ENCODE data around the gene URGCP. TPM values are rescaled to one million over a fixed set of nuclear protein-coding genes. Genes with fewer than 3 reads are reported as not detected.

The URGCP gene
- total RNA-seq, 2 donors from 2014 or later = 23.2 to 23.8 TPM

DNA sequence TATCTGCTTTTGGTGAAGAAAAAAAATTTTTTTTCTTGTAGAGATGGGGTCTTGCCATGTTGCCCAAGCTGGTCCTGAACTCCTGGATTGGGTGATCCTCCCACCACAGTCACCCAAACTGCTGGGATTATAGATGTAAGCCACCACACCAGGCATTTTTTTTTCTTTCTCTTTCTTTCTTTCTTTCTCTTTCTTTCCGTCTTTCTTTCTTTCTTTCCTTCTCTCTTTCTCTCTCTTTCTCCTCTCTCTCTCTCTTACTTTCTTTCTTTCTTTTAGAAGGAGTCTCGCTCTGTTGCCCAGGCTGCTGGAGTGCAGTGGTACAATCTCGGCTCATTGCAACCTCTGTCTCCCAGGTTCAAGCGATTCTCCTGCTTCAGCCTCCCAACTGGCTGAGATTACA is 16.3 kb upstream of the URGCP start:
- no peak overlapping the region for H3K9ac ChIP-seq (ENCODE audit: extremely low read depth, low read length, poor library complexity, severe bottlenecking)
- H3K36me3 Mint-ChIP-seq (ENCODE audit: low read depth) = no peaks in the 10 kb centered on the region
- H3K36me3 ChIP-seq (ENCODE audit: control insufficient read depth, insufficient read depth, low read length) = no peaks in the 10 kb centered on the region
- H3K9me3 ChIP-seq (ENCODE audit: control insufficient read depth, low read length) = no peaks in the 10 kb centered on the region
- peaks cover 3% of the 10 kb centered on the region for H3K4me1 Mint-ChIP-seq
- TF ChIP-seq, protein P1, sequence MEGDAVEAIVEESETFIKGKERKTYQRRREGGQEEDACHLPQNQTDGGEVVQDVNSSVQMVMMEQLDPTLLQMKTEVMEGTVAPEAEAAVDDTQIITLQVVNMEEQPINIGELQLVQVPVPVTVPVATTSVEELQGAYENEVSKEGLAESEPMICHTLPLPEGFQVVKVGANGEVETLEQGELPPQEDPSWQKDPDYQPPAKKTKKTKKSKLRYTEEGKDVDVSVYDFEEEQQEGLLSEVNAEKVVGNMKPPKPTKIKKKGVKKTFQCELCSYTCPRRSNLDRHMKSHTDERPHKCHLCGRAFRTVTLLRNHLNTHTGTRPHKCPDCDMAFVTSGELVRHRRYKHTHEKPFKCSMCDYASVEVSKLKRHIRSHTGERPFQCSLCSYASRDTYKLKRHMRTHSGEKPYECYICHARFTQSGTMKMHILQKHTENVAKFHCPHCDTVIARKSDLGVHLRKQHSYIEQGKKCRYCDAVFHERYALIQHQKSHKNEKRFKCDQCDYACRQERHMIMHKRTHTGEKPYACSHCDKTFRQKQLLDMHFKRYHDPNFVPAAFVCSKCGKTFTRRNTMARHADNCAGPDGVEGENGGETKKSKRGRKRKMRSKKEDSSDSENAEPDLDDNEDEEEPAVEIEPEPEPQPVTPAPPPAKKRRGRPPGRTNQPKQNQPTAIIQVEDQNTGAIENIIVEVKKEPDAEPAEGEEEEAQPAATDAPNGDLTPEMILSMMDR (conservative IDR thresholded peaks at IDR 0.05) = no peak
- no peaks in the 10 kb centered on the region for H3K4me1 ChIP-seq (ENCODE audit: control insufficient read depth, insufficient read depth, low read length)
- H3K27me3 ChIP-seq (ENCODE audit: control insufficient read depth, insufficient read depth, low read length, poor library complexity, severe bottlenecking) = peaks cover 5% of the 10 kb centered on the region
- H3K27ac Mint-ChIP-seq = no peak overlapping the region
- WGBS, 2 experiments (ENCODE audit: insufficient coverage in 1 of 2, insufficient read length in 1 of 2) = 86 to 95% methylated on average over 4 of the region's 4 CpGs
- no peak overlapping the region for H3K4me3 ChIP-seq (ENCODE audit: low read length)
- H3K27me3 Mint-ChIP-seq (ENCODE audit: insufficient read depth) = peaks cover 15% of the 10 kb centered on the region
- no peak overlapping the region for H3K27ac ChIP-seq (ENCODE audit: low read depth, low read length)
- no peaks in the 10 kb centered on the region for H3K9me3 Mint-ChIP-seq
- no peak overlapping the region for H3K4me3 Mint-ChIP-seq
- DNase-seq = no peak

DNA sequence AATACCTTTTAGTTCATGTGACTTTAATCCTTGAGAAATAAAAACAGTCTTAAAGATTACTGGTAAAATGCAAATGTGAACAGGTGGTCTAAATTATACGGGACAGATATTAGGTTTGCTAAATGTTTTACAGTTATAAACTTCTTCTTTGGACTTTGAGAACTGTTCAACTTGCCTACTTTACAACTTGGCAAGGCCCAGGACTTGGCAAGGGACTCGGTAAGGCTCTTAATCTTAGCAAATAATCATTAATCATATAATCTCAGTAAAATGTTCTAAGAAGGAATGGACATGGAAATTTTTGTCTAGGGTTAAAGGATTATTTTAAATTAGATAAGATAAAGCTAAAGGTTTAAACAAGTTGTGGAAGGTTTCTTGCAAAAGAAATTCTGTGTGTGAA is 15.0 kb upstream of the URGCP start:
- H3K9me3 Mint-ChIP-seq = peaks cover 4% of the 10 kb centered on the region
- DNase-seq = no peak
- no peaks in the 10 kb centered on the region for H3K27me3 ChIP-seq (ENCODE audit: control insufficient read depth, insufficient read depth, low read length, poor library complexity, severe bottlenecking)
- H3K36me3 ChIP-seq (ENCODE audit: control insufficient read depth, insufficient read depth, low read length) = no peaks in the 10 kb centered on the region
- TF ChIP-seq, protein P1 (conservative IDR thresholded peaks at IDR 0.05) = no peak
- no peak overlapping the region for H3K4me3 Mint-ChIP-seq
- H3K9me3 ChIP-seq (ENCODE audit: control insufficient read depth, low read length) = no peaks in the 10 kb centered on the region
- no peak overlapping the region for H3K4me3 ChIP-seq (ENCODE audit: low read length)
- H3K27ac Mint-ChIP-seq = no peak overlapping the region
- 87 to 100% methylated on average over 1 to 2 of the region's 2 CpGs for WGBS, 2 experiments (ENCODE audit: insufficient coverage in 1 of 2, insufficient read length in 1 of 2)
- no peaks in the 10 kb centered on the region for H3K4me1 ChIP-seq (ENCODE audit: control insufficient read depth, insufficient read depth, low read length)
- H3K36me3 Mint-ChIP-seq (ENCODE audit: low read depth) = no peaks in the 10 kb centered on the region
- peaks cover 12% of the 10 kb centered on the region for H3K27me3 Mint-ChIP-seq (ENCODE audit: insufficient read depth)
- no peak overlapping the region for H3K27ac ChIP-seq (ENCODE audit: low read depth, low read length)
- no peaks in the 10 kb centered on the region for H3K4me1 Mint-ChIP-seq
- H3K9ac ChIP-seq (ENCODE audit: extremely low read depth, low read length, poor library complexity, severe bottlenecking) = no peak overlapping the region

DNA sequence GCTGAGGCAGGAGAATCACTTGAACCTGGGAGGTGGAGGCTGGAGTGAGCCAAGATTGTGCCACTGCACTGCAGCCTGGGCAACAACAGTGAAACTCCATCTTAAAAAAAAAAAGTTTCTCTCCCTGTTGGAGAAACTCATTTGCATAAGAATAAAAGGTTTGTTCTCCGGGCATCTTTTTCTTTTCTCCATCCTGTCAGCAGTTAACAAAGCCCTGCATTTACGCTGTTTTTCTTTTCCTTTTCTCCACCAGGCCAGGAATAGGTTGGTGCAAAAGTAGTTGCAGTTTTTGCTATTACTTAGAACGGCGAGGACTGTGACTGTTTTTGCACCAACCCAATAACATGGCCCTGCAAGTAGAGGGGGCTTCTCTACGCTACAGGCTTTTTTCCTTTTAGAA is 9.5 kb upstream of the URGCP start:
- no peak for DNase-seq
- Histone ChIP-seq H3K4me3 (ENCODE audit: low read length) (no peak overlapping the region), H3K27ac (ENCODE audit: low read depth, low read length) (no peak overlapping the region), H3K9me3 (ENCODE audit: control insufficient read depth, low read length) (no peaks in the 10 kb centered on the region), H3K27me3 (ENCODE audit: control insufficient read depth, insufficient read depth, low read length, poor library complexity, severe bottlenecking) (no peaks in the 10 kb centered on the region), H3K4me1 (ENCODE audit: control insufficient read depth, insufficient read depth, low read length) (no peaks in the 10 kb centered on the region), H3K9ac (ENCODE audit: extremely low read depth, low read length, poor library complexity, severe bottlenecking) (no peak overlapping the region), H3K36me3 (ENCODE audit: control insufficient read depth, insufficient read depth, low read length) (no peaks in the 10 kb centered on the region)
- Mint-ChIP-seq H3K27ac (no peak overlapping the region), H3K9me3 (peaks cover 20% of the 10 kb centered on the region), H3K27me3 (ENCODE audit: insufficient read depth) (no peaks in the 10 kb centered on the region), H3K4me1 (no peaks in the 10 kb centered on the region), H3K4me3 (no peak overlapping the region), H3K36me3 (ENCODE audit: low read depth) (no peaks in the 10 kb centered on the region)
- TF ChIP-seq, protein P1 (conservative IDR thresholded peaks at IDR 0.05) = no peak
- 79 to 82% methylated on average over 3 to 5 of the region's 5 CpGs for WGBS, 2 experiments (ENCODE audit: insufficient coverage in 1 of 2, insufficient read length in 1 of 2)
